H1 (cell line): ENCODE data around the gene MAP3K14. TPM values are rescaled to one million over a fixed set of nuclear protein-coding genes. Genes with fewer than 3 reads are reported as not detected.

ENCODE experiments used
- CTCF ChIA-PET: fragments of 300-600 bp; sonication (Branson Sonifier 250); formaldehyde crosslinking; loops from one replicate; lab custom pipeline; 2021; ENCODE audit not compliant: partially characterized antibody; lab: Charles Lee
- POLR2A ChIA-PET: fragments of 300-600 bp; sonication (Branson Sonifier 250); formaldehyde crosslinking; loops from one replicate; lab custom pipeline; 2021; ENCODE audit warnings: inconsistent platforms; ENCODE audit not compliant: partially characterized antibody; lab: Charles Lee
- DNase-seq, 2 experiments: peaks; one replicate each; pipeline versions ENCODE4 v3.0.0 to v3.0.0-alpha.2; 2010 to 2022; ENCODE audit warnings: low spot score in 2 of 2, low read depth in 1 of 2, mixed read lengths in 1 of 2
- FAIRE-seq: peaks from 2 replicates; lab custom pipeline; 2011; peaks lifted over from hg19 to GRCh38; lab: Jason Lieb, UNC
- H2AFZ ChIP-seq: 2 replicates; pipeline ENCODE4 v1.8.1; 2012; ENCODE audit warnings: low read length, inconsistent platforms
- H2AK5ac ChIP-seq: 2 replicates; pipeline ENCODE4 v1.6.1; 2013; ENCODE audit warnings: low read depth, low read length
- H2BK120ac ChIP-seq: replicated peaks from 2 replicates; pipeline ENCODE3; 2013; ENCODE audit warnings: low read depth, low read length, inconsistent platforms
- H2BK12ac ChIP-seq: 2 replicates; pipeline ENCODE4 v1.6.1; 2013; ENCODE audit warnings: low read depth, low read length
- H2BK15ac ChIP-seq: 2 replicates; pipeline ENCODE4 v1.6.1; 2013; ENCODE audit warnings: low read length
- H2BK20ac ChIP-seq: 2 replicates; pipeline ENCODE4 v1.6.1; 2013; ENCODE audit warnings: low read length
- H2BK5ac ChIP-seq: 2 replicates; pipeline ENCODE4 v1.6.1; 2013; ENCODE audit warnings: low read depth, low read length
- H3K14ac ChIP-seq: 2 replicates; pipeline ENCODE4 v1.6.1; 2013; ENCODE audit warnings: inconsistent platforms; ENCODE audit not compliant: insufficient read length
- H3K18ac ChIP-seq: 2 replicates; pipeline ENCODE4 v1.6.1; 2013; ENCODE audit warnings: low read length; ENCODE audit errors: extremely low read depth
- H3K23ac ChIP-seq: 2 replicates; pipeline ENCODE4 v1.6.1; 2013; ENCODE audit warnings: inconsistent platforms; ENCODE audit not compliant: insufficient read length
- H3K23me2 ChIP-seq: 2 replicates; pipeline ENCODE4 v1.6.1; 2013; ENCODE audit warnings: low read depth, low read length
- H3K27ac ChIP-seq: 2 replicates; pipeline ENCODE4 v1.6.1; 2011; ENCODE audit warnings: low read depth, low read length, inconsistent platforms
- H3K27me3 ChIP-seq, 4 experiments: replicated peaks in 1 of 4; 1 replicate in 1 of 4; 2 replicates in 3 of 4; pipeline versions ENCODE4 v1.6.1 to v1.8.1; 2011 to 2013; ENCODE audit warnings: low read length in 3 of 4, mild to moderate bottlenecking in 3 of 4, inconsistent platforms in 2 of 4, mixed read lengths in 2 of 4, moderate library complexity in 1 of 4; ENCODE audit not compliant: control insufficient read depth in 3 of 4, insufficient read depth in 3 of 4; ENCODE audit errors: extremely low read depth in 1 of 4
- H3K36me3 ChIP-seq, 4 experiments: 2 replicates each; pipeline versions ENCODE4 v1.6.1 to v1.8.1; 2011 to 2013; ENCODE audit warnings: mild to moderate bottlenecking in 4 of 4, low read length in 3 of 4, moderate library complexity in 2 of 4, control low read depth in 1 of 4, inconsistent platforms in 1 of 4; ENCODE audit not compliant: insufficient read depth in 4 of 4, control insufficient read depth in 2 of 4
- H3K4ac ChIP-seq: replicated peaks from 2 replicates; pipeline ENCODE3; 2013; ENCODE audit warnings: low read length, low read depth, mixed read lengths, inconsistent platforms; ENCODE audit not compliant: insufficient read length
- H3K4me1 ChIP-seq, 4 experiments: replicated peaks in 1 of 4; 1 replicate in 1 of 4; 2 replicates in 3 of 4; pipeline versions ENCODE4 v1.6.1 to v1.8.1; 2011 to 2013; ENCODE audit warnings: low read length in 3 of 4, inconsistent platforms in 2 of 4, mixed read lengths in 1 of 4; ENCODE audit not compliant: insufficient read depth in 4 of 4, control insufficient read depth in 3 of 4
- H3K4me2 ChIP-seq, 2 experiments: 2 replicates each; pipeline versions ENCODE4 v1.6.1 to v1.8.1; 2011 to 2013; ENCODE audit warnings: low read depth in 2 of 2, low read length in 2 of 2, control low read depth in 1 of 2, inconsistent platforms in 1 of 2, mild to moderate bottlenecking in 1 of 2; ENCODE audit not compliant: insufficient read depth in 1 of 2
- H3K4me3 ChIP-seq, 4 experiments: fragments of 200-600, 300-600 bp in 1 of 4; sonication (generic), shearing (Covaris generic), sonication (Bioruptor Twin) in 1 of 4; 2 replicates each; pipeline versions ENCODE4 v1.5.1 to v1.8.1; 2011 to 2016; ENCODE audit warnings: low read length in 4 of 4, low read depth in 3 of 4, control low read depth in 2 of 4, inconsistent platforms in 2 of 4, mild to moderate bottlenecking in 2 of 4, mixed read lengths in 1 of 4, moderate library complexity in 1 of 4; ENCODE audit not compliant: insufficient read depth in 2 of 4; ENCODE audit errors: extremely low read depth in 1 of 4
- H3K56ac ChIP-seq: replicated peaks from 2 replicates; pipeline ENCODE3; 2013; ENCODE audit warnings: low read depth, mild to moderate bottlenecking, mixed read lengths, low read length, inconsistent platforms; ENCODE audit not compliant: insufficient read length
- H3K79me1 ChIP-seq: 2 replicates; pipeline ENCODE4 v1.6.1; 2013; ENCODE audit warnings: low read depth, low read length, control low read depth
- H3K79me2 ChIP-seq, 2 experiments: 2 replicates each; pipeline versions ENCODE4 v1.6.1 to v1.8.1; 2012 to 2013; ENCODE audit warnings: low read length in 2 of 2, mild to moderate bottlenecking in 2 of 2, inconsistent platforms in 1 of 2; ENCODE audit not compliant: insufficient read depth in 2 of 2, control insufficient read depth in 1 of 2
- H3K9ac ChIP-seq, 4 experiments: replicated peaks in 1 of 4; 1 replicate in 1 of 4; 2 replicates in 3 of 4; pipeline versions ENCODE4 v1.6.1 to v1.8.1; 2011 to 2013; ENCODE audit warnings: low read depth in 3 of 4, low read length in 3 of 4, control low read depth in 2 of 4, mild to moderate bottlenecking in 2 of 4, moderate library complexity in 2 of 4, inconsistent platforms in 1 of 4; ENCODE audit errors: extremely low read depth in 1 of 4
- H3K9me3 ChIP-seq, 2 experiments: 2 replicates each; pipeline versions ENCODE4 v1.6.1 to v1.8.1; 2012 to 2013; ENCODE audit warnings: mild to moderate bottlenecking in 2 of 2, moderate library complexity in 2 of 2, control low read depth in 1 of 2, inconsistent platforms in 1 of 2, low read depth in 1 of 2, low read length in 1 of 2, mixed read lengths in 1 of 2; ENCODE audit not compliant: insufficient read depth in 2 of 2
- H4K20me1 ChIP-seq, 2 experiments: replicated peaks in 1 of 2; 2 replicates each; pipeline versions ENCODE3 to v1.8.1; 2011 to 2013; ENCODE audit warnings: inconsistent platforms in 2 of 2, low read length in 2 of 2, mild to moderate bottlenecking in 1 of 2; ENCODE audit not compliant: insufficient read depth in 2 of 2, control insufficient read depth in 1 of 2
- H4K5ac ChIP-seq: 2 replicates; pipeline ENCODE4 v1.6.1; 2013; ENCODE audit warnings: low read length, low read depth, mixed read lengths, inconsistent platforms; ENCODE audit not compliant: insufficient read length
- H4K8ac ChIP-seq: 2 replicates; pipeline ENCODE4 v1.8.0; 2013; ENCODE audit warnings: mild to moderate bottlenecking, moderate library complexity, low read length, inconsistent platforms; ENCODE audit not compliant: insufficient read depth; ENCODE audit errors: extremely low read depth
- H4K91ac ChIP-seq: replicated peaks from 2 replicates; pipeline ENCODE3; 2013; ENCODE audit warnings: low read length, mixed read lengths, inconsistent platforms; ENCODE audit not compliant: insufficient read length
- BRCA1 ChIP-seq: IDR thresholded peaks from 2 replicates; pipeline ENCODE4 v1.6.1; 2012; ENCODE audit warnings: low read depth, low read length, improper control_type of control experiment
- GABPA ChIP-seq: IDR thresholded peaks from 2 replicates; pipeline ENCODE4 v1.6.1; 2011; ENCODE audit warnings: mild to moderate bottlenecking, low read length, moderate library complexity, borderline replicate concordance; ENCODE audit not compliant: insufficient read depth
- JUN ChIP-seq: IDR thresholded peaks from 2 replicates; pipeline ENCODE4 v1.6.1; 2011; ENCODE audit warnings: low read depth, mild to moderate bottlenecking, improper control_type of control experiment, low read length
- NRF1 ChIP-seq: IDR thresholded peaks from 2 replicates; pipeline ENCODE4 v1.6.1; 2011; ENCODE audit warnings: mild to moderate bottlenecking, low read depth, low read length, improper control_type of control experiment
- POU5F1 ChIP-seq: IDR thresholded peaks from 2 replicates; pipeline ENCODE4 v1.6.1; 2011; ENCODE audit warnings: low read depth, mild to moderate bottlenecking, low read length, moderate library complexity
- TEAD4 ChIP-seq: IDR thresholded peaks from 2 replicates; pipeline ENCODE4 v1.6.1; 2012; ENCODE audit warnings: low read depth, low read length, inconsistent platforms, mixed read lengths
- WGBS, 2 experiments: shearing (Covaris generic) in 1 of 2; methylation state at CpG; one replicate each; pipeline versions ENCODE4 v1.1.6 to v1.1.7; 2013 to 2015; ENCODE audit warnings: low lambda C conversion rate in 2 of 2, mixed read lengths in 2 of 2, inconsistent platforms in 1 of 2, low coverage in 1 of 2, missing lambda C conversion rate in 1 of 2; ENCODE audit not compliant: insufficient replicate concordance in 2 of 2, insufficient coverage in 1 of 2, insufficient read length in 1 of 2; ENCODE audit errors: extremely low coverage in 1 of 2, missing lambda C conversion rate in 1 of 2; 5-methylcytosine and 5-hydroxymethylcytosine counted together
- polyA plus RNA-seq, 7 experiments: library from polyadenylated mRNA; depleted of rRNA in 3 of 7; stranded (reverse) in 5 of 7; unstranded in 2 of 7; fragments of >200 nt in 5 of 7; fragments of 200-250 nt in 2 of 7; gene quantifications; 1 replicate in 5 of 7; 2 replicates in 1 of 7; 4 replicates in 1 of 7; pipeline versions ENCODE4 v1.2.1 to v1.2.3, GENCODE V29; 2011 to 2013; ENCODE audit warnings: missing spikeins in 2 of 7, mixed read lengths in 2 of 7
- total RNA-seq: library from RNA; stranded (reverse); fragmentation: NEBNext Ultra II Directional; extraction: Animal tissue kit (Norgen Biotek cat#: 25700); gene quantifications from 2 replicates; pipeline ENCODE4 v1.2.1, GENCODE V29; 2021
- TF ChIP-seq, protein P1 (sequence below): IDR thresholded peaks from 2 replicates; pipeline ENCODE4 v1.6.1; 2011; ENCODE audit warnings: low read length, improper control_type of control experiment
- TF ChIP-seq, protein P2 (sequence below): IDR thresholded peaks from 2 replicates; pipeline ENCODE4 v1.6.1; 2012; ENCODE audit warnings: inconsistent platforms

MAP3K14 gene
- total and polyA plus RNA-seq, 2 of the 8 experiments (the other 6 are each of a cell fraction or from before 2014, with no cell fraction given): 5.2 to 6.1 TPM

DNA sequence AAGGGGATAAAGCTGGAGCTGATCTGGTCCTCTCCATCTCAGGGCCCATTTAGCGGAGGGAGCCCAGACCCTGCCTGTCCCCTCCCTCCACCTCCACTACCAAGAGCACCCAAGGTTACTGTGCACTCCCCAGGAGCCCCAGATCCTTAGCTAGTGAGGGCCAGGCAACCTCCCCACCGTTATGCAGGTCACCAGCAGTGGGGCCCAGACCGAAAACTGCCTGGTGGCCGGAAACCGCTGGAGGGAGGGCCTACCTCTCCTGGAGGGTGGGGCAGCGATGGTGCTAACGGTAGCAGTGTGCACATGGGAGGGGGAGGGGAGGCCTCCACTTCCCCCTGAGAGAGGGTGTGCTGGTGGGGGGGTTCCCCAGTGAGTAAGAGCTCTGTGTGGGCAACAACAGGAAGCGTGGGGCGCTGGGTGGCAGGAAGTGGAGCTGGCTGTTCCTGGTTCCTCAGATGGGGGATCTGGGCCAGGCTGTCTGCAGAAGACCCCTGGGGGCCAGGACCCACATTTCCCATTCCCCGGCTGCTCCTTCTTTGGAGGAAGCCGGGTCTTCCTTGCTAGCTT, 90.8 kb downstream of the MAP3K14 start:
- H3K4me2 ChIP-seq: no peak overlapping the region
- ChIA-PET CTCF (interaction anchor here (0.7 to 22.1 kb wide), 14 partner anchors 7 to 381 kb away, joined by 3 to 362 read pairs (median 4); partner anchors contain the start of gene ACBD4), POLR2A (interaction anchor here (0.6 to 2.0 kb wide), 5 partner anchors 10 to 145 kb away, joined by 3 to 17 read pairs (median 6); partner anchors contain the start of genes HEXIM1 and HEXIM2)
- no peak overlapping the region for H3K27ac ChIP-seq
- H4K20me1 ChIP-seq: no peaks in the 10 kb centered on the region
- H2BK20ac ChIP-seq: no peak overlapping the region
- H3K79me2 ChIP-seq: no peaks in the 10 kb centered on the region
- H3K9ac ChIP-seq: no peak overlapping the region
- no peak overlapping the region for H3K23ac ChIP-seq
- H4K5ac ChIP-seq: no peak overlapping the region
- no peaks in the 10 kb centered on the region for H3K36me3 ChIP-seq
- H3K56ac ChIP-seq: no peak overlapping the region
- no peak overlapping the region for H2BK120ac ChIP-seq
- H3K4me1 ChIP-seq: peaks cover 5 to 34% (median 23%) of the 10 kb centered on the region in 4 experiments
- FAIRE-seq (no peak), DNase-seq (no peak)
- 78% methylated on average over 11 of the region's 11 CpGs; no CpG with 5 or more reads in 1 of the 2 experiments for WGBS, 2 experiments
- H3K27me3 ChIP-seq: peaks cover 5 to 26% (median 19%) of the 10 kb centered on the region in 4 experiments; a peak in 6 of 7 replicates
- H2AFZ ChIP-seq: no peak overlapping the region
- peaks cover 7% of the 10 kb centered on the region; the same call in 1 of the 2 replicates for H3K23me2 ChIP-seq
- H3K14ac ChIP-seq: no peak overlapping the region
- no peak overlapping the region for H3K4me3 ChIP-seq
- TF ChIP-seq POU5F1: no peak
- TF ChIP-seq TEAD4: no peak
- TF ChIP-seq BRCA1: no peak
- TF ChIP-seq, protein P1, sequence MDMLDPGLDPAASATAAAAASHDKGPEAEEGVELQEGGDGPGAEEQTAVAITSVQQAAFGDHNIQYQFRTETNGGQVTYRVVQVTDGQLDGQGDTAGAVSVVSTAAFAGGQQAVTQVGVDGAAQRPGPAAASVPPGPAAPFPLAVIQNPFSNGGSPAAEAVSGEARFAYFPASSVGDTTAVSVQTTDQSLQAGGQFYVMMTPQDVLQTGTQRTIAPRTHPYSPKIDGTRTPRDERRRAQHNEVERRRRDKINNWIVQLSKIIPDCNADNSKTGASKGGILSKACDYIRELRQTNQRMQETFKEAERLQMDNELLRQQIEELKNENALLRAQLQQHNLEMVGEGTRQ: no peak
- TF ChIP-seq, protein P2, sequence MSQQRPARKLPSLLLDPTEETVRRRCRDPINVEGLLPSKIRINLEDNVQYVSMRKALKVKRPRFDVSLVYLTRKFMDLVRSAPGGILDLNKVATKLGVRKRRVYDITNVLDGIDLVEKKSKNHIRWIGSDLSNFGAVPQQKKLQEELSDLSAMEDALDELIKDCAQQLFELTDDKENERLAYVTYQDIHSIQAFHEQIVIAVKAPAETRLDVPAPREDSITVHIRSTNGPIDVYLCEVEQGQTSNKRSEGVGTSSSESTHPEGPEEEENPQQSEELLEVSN: no peak
- no peak for TF ChIP-seq GABPA
- TF ChIP-seq JUN: no peak
- TF ChIP-seq NRF1: no peak
- no peak overlapping the region; the same call in 1 of the 2 replicates for H3K18ac ChIP-seq
- H3K79me1 ChIP-seq: no peaks in the 10 kb centered on the region
- no peaks in the 10 kb centered on the region for H3K9me3 ChIP-seq
- H2BK15ac ChIP-seq: no peak overlapping the region
- no peak overlapping the region for H2AK5ac ChIP-seq
- no peak overlapping the region for H3K4ac ChIP-seq
- H4K91ac ChIP-seq: no peak overlapping the region
- no peak overlapping the region for H2BK12ac ChIP-seq
- H2BK5ac ChIP-seq: no peak overlapping the region; the same call in 1 of the 2 replicates
- H4K8ac ChIP-seq: peak overlapping the region; percentile 71; the same call in 1 of the 2 replicates
